KMS-11 (cell line): ENCODE results near the gene FAN1.

Experiments used
- H2AFZ ChIP-seq: fragments of 200-600 bp; sonication (generic); 2 replicates; pipeline ENCODE4 v1.6.1; 2016; ENCODE audit warnings: antibody characterized with exemption, mixed run types, low read depth
- H3K27ac ChIP-seq: fragments of 200-600 bp; sonication (generic); 2 replicates; pipeline ENCODE4 v1.6.1; 2016; ENCODE audit warnings: mild to moderate bottlenecking, mixed run types
- H3K27me3 ChIP-seq: fragments of 200-600 bp; sonication (generic); 2 replicates; pipeline ENCODE4 v1.6.1; 2017; ENCODE audit warnings: mild to moderate bottlenecking, low read depth, mixed run types, moderate library complexity; ENCODE audit not compliant: insufficient read depth
- H3K36me3 ChIP-seq: fragments of 200-600 bp; sonication (generic); 2 replicates; pipeline ENCODE4 v1.6.1; 2017; ENCODE audit warnings: mild to moderate bottlenecking, mixed run types; ENCODE audit not compliant: insufficient read depth
- H3K4me1 ChIP-seq: fragments of 200-600 bp; sonication (generic); 2 replicates; pipeline ENCODE4 v1.6.1; 2016; ENCODE audit warnings: mild to moderate bottlenecking, low read depth, mixed run types; ENCODE audit not compliant: poor library complexity, severe bottlenecking
- H3K4me2 ChIP-seq: fragments of 200-600 bp; sonication (generic); 2 replicates; pipeline ENCODE4 v1.7.0; 2016; ENCODE audit warnings: mild to moderate bottlenecking, mixed run types
- H3K4me3 ChIP-seq: fragments of 200-600 bp; sonication (generic); IDR thresholded peaks from 2 replicates; pipeline ENCODE4 v1.6.1; 2017; ENCODE audit warnings: low read depth, low read length, mixed read lengths; ENCODE audit not compliant: insufficient read depth
- H3K79me2 ChIP-seq: fragments of 200-600 bp; sonication (generic); 2 replicates; pipeline ENCODE4 v1.6.1; 2016; ENCODE audit warnings: low read depth, mixed run types; ENCODE audit not compliant: insufficient read depth
- H3K9ac ChIP-seq: fragments of 200-600 bp; sonication (generic); 2 replicates; pipeline ENCODE4 v1.6.1; 2016; ENCODE audit warnings: mild to moderate bottlenecking, mixed run types
- H4K20me1 ChIP-seq: fragments of 200-600 bp; sonication (generic); 2 replicates; pipeline ENCODE4 v1.6.1; 2016; ENCODE audit warnings: mild to moderate bottlenecking, mixed run types; ENCODE audit not compliant: insufficient read depth
- CTCF ChIP-seq: fragments of 200-600 bp; sonication (generic); conservative IDR thresholded peaks from 2 replicates; pipeline ENCODE4 v1.6.1; 2017; ENCODE audit warnings: low read depth, mild to moderate bottlenecking, antibody characterized with exemption, low read length, moderate library complexity, mixed read lengths

Gene FAN1

GRCh38 chr15:30984542-30984941, 80.8 kb downstream of the FAN1 start:
- no peak overlapping the region for H3K27ac ChIP-seq
- H3K4me1 ChIP-seq, result peaks cover 43% of the 10 kb centered on the region
- H3K79me2 ChIP-seq, result peaks cover 60% of the 10 kb centered on the region

DNA sequence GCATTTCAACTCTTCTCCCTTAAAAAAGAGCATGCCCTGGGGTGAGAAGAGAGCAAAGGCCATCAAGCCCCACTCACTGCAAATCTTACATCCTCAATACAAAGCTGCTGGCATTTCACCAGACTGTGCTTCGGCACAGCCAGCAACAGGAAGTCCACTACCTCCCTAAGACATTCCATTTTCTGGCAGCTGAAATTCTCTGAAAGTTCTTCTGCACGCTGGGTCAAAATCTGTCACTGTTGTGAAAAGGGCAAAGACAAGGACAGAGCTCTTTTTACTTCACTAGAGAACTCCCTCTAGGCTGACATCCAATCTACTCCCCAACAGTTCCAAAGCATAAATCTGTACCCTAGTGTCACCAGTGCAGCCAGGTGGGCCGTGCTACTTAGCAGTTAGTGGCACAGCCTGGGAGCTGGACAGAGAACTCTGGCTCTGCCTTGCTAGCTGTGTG, 81.4 kb downstream of the FAN1 start:
- H3K4me3 ChIP-seq, result no peak overlapping the region
- no peak overlapping the region for H2AFZ ChIP-seq
- H3K4me1 ChIP-seq, result peaks cover 48% of the 10 kb centered on the region
- H3K27me3 ChIP-seq, result no peaks in the 10 kb centered on the region
- peaks cover 61% of the 10 kb centered on the region for H3K79me2 ChIP-seq
- H3K4me2 ChIP-seq, result no peak overlapping the region
- H3K9ac ChIP-seq, result no peak overlapping the region
- H4K20me1 ChIP-seq, result no peaks in the 10 kb centered on the region
- no peak for TF ChIP-seq CTCF
- H3K36me3 ChIP-seq, result no peaks in the 10 kb centered on the region; the same call in 1 of the 2 replicates
- no peak overlapping the region for H3K27ac ChIP-seq

More at GRCh38 chr15:30984542-30984941, 80.8 kb downstream of the FAN1 start:
- Histone ChIP-seq H4K20me1 (no peaks in the 10 kb centered on the region), H3K9ac (no peak overlapping the region), H3K4me2 (no peak overlapping the region), H2AFZ (no peak overlapping the region), H3K36me3 (no peaks in the 10 kb centered on the region; the same call in 1 of the 2 replicates), H3K27me3 (no peaks in the 10 kb centered on the region), H3K4me3 (no peak overlapping the region)
- no peak for TF ChIP-seq CTCF

DNA sequence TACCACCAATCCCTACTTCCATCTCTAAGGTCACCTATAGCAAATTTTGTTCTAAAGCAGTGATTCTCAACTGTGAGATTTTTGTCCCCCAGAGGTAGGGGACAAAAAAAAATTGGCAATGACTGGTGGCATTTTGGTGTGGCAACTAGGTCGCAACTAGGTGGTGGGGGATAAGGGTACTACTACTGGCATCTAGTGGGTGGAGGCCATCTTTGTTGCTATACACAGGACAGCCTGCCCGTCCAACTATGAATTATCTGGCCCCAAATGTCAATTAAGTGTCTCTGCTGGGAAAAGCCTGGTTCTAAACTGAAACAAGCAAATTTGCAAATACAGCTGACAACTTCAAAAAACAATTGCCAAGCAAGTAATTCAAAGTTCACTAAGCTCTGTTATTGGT, 86.3 kb downstream of the FAN1 start:
- Histone ChIP-seq H3K4me3 (no peak overlapping the region), H3K27me3 (no peaks in the 10 kb centered on the region), H3K4me1 (peaks cover 53% of the 10 kb centered on the region), H3K9ac (peak overlapping the region; percentile 81; the same call in 1 of the 2 replicates), H2AFZ (no peak overlapping the region), H3K4me2 (peak overlapping the region; percentile 91), H3K36me3 (no peaks in the 10 kb centered on the region), H3K79me2 (peaks cover 44% of the 10 kb centered on the region), H3K27ac (peak overlapping the region; percentile 69; the same call in 1 of the 2 replicates), H4K20me1 (no peaks in the 10 kb centered on the region)
- no peak for TF ChIP-seq CTCF

GRCh38 chr15:30990446-30991254, 86.9 kb downstream of the FAN1 start:
- Histone ChIP-seq H3K36me3 (no peaks in the 10 kb centered on the region), H3K4me2 (peak overlapping the region; percentile 91), H3K27me3 (no peaks in the 10 kb centered on the region), H2AFZ (peak overlapping the region; percentile 71), H3K9ac (peak overlapping the region; percentile 81; the same call in 1 of the 2 replicates), H3K4me3 (no peak overlapping the region), H4K20me1 (no peaks in the 10 kb centered on the region), H3K27ac (peak overlapping the region; percentile 69), H3K79me2 (peaks cover 40% of the 10 kb centered on the region), H3K4me1 (peaks cover 52% of the 10 kb centered on the region)
- TF ChIP-seq CTCF, result no peak
